PFSK-1 (cell line): ENCODE measurements around the gene RANBP10.

ENCODE experiments used
- FOXP2 ChIP-seq: optimal IDR thresholded peaks from 2 replicates; pipeline ENCODE3; 2011; ENCODE audit warnings: borderline replicate concordance, control low read depth, inconsistent platforms; ENCODE audit not compliant: insufficient read depth; ENCODE audit errors: extremely low read length, extremely low read depth
- POLR2AphosphoS5 ChIP-seq: IDR thresholded peaks from 2 replicates; pipeline ENCODE4 v1.6.1; 2012; ENCODE audit warnings: low read depth, mild to moderate bottlenecking, control low read depth, low read length, moderate library complexity
- SIN3A ChIP-seq: IDR thresholded peaks from 2 replicates; pipeline ENCODE4 v1.6.1; 2012; ENCODE audit warnings: mild to moderate bottlenecking, low read length, moderate library complexity, borderline replicate concordance; ENCODE audit not compliant: insufficient read depth
- TAF1 ChIP-seq: IDR thresholded peaks from 2 replicates; pipeline ENCODE4 v1.6.1; 2012; ENCODE audit warnings: low read length, control low read depth, borderline replicate concordance; ENCODE audit not compliant: insufficient read depth
- TF ChIP-seq, protein P1 (sequence below), 2 experiments: IDR thresholded peaks; 2 replicates each; pipeline versions ENCODE4 v1.6.1 to v1.8.0; 2011 to 2012; ENCODE audit warnings: low read depth in 2 of 2, low read length in 2 of 2, control low read depth in 1 of 2, inconsistent platforms in 1 of 2, mild to moderate bottlenecking in 1 of 2, moderate library complexity in 1 of 2; ENCODE audit not compliant: insufficient read depth in 1 of 2

RANBP10 gene

DNA sequence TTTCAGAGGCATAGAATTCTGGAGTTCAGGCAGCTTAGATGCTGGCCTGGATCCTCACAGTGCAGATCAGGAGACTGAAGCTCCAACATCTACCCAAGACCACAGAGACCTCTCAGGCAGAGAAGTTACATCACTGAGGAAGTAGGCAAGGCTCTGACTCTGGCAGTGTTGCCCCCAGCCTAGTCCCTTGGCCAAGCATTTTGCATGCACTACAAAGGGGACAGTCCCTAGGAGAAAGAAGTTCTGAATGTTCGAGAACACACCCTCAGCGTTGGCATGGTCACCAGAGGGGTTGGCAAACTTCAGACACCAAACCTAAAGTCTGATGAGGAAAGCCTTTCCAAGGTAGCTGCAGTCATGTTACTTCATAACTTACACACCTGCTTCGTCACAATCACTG lies 2.5 kb downstream of the RANBP10 start:
- no peak for TF ChIP-seq SIN3A
- TF ChIP-seq FOXP2, result no peak
- TF ChIP-seq POLR2AphosphoS5, result no peak
- no peak for TF ChIP-seq TAF1
- TF ChIP-seq, protein P1, sequence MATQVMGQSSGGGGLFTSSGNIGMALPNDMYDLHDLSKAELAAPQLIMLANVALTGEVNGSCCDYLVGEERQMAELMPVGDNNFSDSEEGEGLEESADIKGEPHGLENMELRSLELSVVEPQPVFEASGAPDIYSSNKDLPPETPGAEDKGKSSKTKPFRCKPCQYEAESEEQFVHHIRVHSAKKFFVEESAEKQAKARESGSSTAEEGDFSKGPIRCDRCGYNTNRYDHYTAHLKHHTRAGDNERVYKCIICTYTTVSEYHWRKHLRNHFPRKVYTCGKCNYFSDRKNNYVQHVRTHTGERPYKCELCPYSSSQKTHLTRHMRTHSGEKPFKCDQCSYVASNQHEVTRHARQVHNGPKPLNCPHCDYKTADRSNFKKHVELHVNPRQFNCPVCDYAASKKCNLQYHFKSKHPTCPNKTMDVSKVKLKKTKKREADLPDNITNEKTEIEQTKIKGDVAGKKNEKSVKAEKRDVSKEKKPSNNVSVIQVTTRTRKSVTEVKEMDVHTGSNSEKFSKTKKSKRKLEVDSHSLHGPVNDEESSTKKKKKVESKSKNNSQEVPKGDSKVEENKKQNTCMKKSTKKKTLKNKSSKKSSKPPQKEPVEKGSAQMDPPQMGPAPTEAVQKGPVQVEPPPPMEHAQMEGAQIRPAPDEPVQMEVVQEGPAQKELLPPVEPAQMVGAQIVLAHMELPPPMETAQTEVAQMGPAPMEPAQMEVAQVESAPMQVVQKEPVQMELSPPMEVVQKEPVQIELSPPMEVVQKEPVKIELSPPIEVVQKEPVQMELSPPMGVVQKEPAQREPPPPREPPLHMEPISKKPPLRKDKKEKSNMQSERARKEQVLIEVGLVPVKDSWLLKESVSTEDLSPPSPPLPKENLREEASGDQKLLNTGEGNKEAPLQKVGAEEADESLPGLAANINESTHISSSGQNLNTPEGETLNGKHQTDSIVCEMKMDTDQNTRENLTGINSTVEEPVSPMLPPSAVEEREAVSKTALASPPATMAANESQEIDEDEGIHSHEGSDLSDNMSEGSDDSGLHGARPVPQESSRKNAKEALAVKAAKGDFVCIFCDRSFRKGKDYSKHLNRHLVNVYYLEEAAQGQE (IDR thresholded peaks at IDR 0.05; ENCODE audit: insufficient read depth in 1 of 2, low read depth in 2 of 2, low read length in 2 of 2), result no peak

GRCh38 chr16:67801883-67802282 lies 4.5 kb downstream of the RANBP10 start:
- TF ChIP-seq FOXP2 (no peak), TAF1 (no peak), SIN3A (no peak), POLR2AphosphoS5 (no peak)
- TF ChIP-seq, protein P1 (IDR thresholded peaks at IDR 0.05; ENCODE audit: insufficient read depth in 1 of 2, low read depth in 2 of 2, low read length in 2 of 2), result no peak

- TF ChIP-seq SIN3A (no peak), FOXP2 (no peak), POLR2AphosphoS5 (no peak), TAF1 (no peak)
- TF ChIP-seq, protein P1 (IDR thresholded peaks at IDR 0.05; ENCODE audit: insufficient read depth in 1 of 2, low read depth in 2 of 2, low read length in 2 of 2), result no peak
Measured at GRCh38 chr16:67801241-67801640, 5.1 kb downstream of the RANBP10 start.

- TF ChIP-seq SIN3A (no peak), POLR2AphosphoS5 (no peak), FOXP2 (no peak), TAF1 (no peak)
- TF ChIP-seq, protein P1 (IDR thresholded peaks at IDR 0.05; ENCODE audit: insufficient read depth in 1 of 2, low read depth in 2 of 2, low read length in 2 of 2), result no peak
Measured at GRCh38 chr16:67800338-67800926, 5.9 kb downstream of the RANBP10 start.

GRCh38 chr16:67796099-67796718 lies 10.2 kb downstream of the RANBP10 start:
- TF ChIP-seq SIN3A (no peak), TAF1 (no peak), FOXP2 (no peak), POLR2AphosphoS5 (no peak)
- TF ChIP-seq, protein P1 (IDR thresholded peaks at IDR 0.05; ENCODE audit: insufficient read depth in 1 of 2, low read depth in 2 of 2, low read length in 2 of 2), result no peak
